Activated T-helper 1 cell treated with anti-CD3 and anti-CD28 coated beads, Interleukin-12 subunit alpha, Interleukin-12 subunit beta, Interleukin-2, Interleukin-4 antibody, amounts not matched to agents 30 ng/mL and 10 ng/mL and 1 ng/mL, durations not matched to agents 14 hours and 24 hours and 36 hours (primary cell): ENCODE data around the gene CORIN. TPM values are rescaled to one million over a fixed set of nuclear protein-coding genes. Genes with fewer than 3 reads are reported as not detected.

ENCODE experiments used
- DNase-seq: peaks from one replicate; pipeline ENCODE4 v3.0.0; 2021; ENCODE audit warnings: low spot score
- H3K27ac Mint-ChIP-seq: one replicate; pipeline ENCODE4 v1.8.0; 2021; ENCODE audit warnings: mild to moderate bottlenecking, mixed read lengths
- H3K27me3 Mint-ChIP-seq: one replicate; pipeline ENCODE4 v1.8.0; 2022; ENCODE audit warnings: mild to moderate bottlenecking, moderate library complexity, mixed read lengths; ENCODE audit not compliant: insufficient read depth
- H3K36me3 Mint-ChIP-seq: one replicate; pipeline ENCODE4 v1.8.0; 2021; ENCODE audit warnings: low read depth, mixed read lengths
- H3K4me1 Mint-ChIP-seq: one replicate; pipeline ENCODE4 v1.8.0; 2021; ENCODE audit warnings: low read depth, mixed read lengths
- H3K4me3 Mint-ChIP-seq: one replicate; pipeline ENCODE4 v1.8.0; 2021; ENCODE audit warnings: mild to moderate bottlenecking, moderate library complexity, mixed read lengths
- H3K9me3 Mint-ChIP-seq: one replicate; pipeline ENCODE4 v1.8.0; 2021; ENCODE audit warnings: mixed read lengths
- intact Hi-C: fragments of 100-400 bp; cut with micrococcal nuclease; formaldehyde crosslinking; loops from one replicate; pipeline ENCODE4 v1.15.1; 2024
- total RNA-seq: library from RNA; stranded (reverse); gene quantifications from 2 replicates; pipeline ENCODE4 v1.2.3, GENCODE V29; 2022

The CORIN gene
- total RNA-seq, 1 donor from 2014 or later, result not detected

DNA sequence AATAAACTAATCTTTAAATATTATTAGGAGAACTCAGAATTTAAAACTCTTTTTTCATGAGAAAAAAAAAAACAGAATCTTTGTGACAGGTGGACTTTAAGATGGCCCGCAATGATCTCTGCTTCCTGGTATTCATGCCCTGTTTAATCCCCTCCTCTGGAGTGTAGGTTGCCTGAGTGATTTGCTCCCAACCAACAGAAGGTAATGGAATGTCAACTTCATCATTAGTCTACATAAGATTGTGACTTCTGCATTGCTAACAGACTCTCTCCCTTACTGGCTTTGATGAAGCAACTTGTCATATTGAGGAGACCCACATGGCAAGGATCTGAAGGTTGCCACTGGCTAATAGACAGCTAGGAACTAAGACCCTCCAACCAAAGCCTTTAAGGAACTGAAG lies 88.8 kb downstream of the CORIN start:
- Mint-ChIP-seq H3K4me1 (no peaks in the 10 kb centered on the region), H3K27me3 (peaks cover 3% of the 10 kb centered on the region), H3K27ac (no peak overlapping the region), H3K4me3 (no peak overlapping the region), H3K9me3 (peaks cover 4% of the 10 kb centered on the region), H3K36me3 (no peaks in the 10 kb centered on the region)
- DNase-seq, result no peak
- intact Hi-C loops, result no loop called here

DNA sequence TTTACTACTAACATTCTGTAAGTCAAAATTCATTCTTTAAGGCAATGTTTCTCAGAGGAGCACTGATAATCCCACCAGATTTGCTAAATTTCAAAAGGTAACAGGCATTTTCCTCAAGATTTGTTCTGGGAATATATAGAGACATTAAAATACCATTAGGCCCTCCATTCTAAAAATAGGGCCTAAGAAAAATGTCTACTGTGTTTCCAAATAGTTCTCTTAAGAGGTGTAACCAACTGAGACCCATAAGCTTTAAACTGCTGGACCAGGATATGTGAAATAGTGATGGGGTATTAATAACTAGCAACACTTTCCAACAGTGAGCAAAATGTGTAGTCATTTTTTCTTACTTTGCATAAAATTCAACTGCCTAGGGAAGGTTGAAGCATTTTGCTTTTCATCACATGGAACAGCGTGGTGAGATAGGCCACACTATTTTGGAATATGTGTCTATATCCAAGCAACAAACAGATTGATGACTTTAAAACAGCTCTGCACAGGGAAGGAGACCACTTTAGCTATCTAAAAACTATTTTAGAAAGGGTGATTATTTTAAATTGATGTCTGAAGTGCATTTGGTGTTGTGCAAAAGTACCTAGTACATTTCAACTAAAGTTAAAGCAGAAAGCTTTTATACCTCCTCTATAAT lies 89.9 kb downstream of the CORIN start:
- no peaks in the 10 kb centered on the region for H3K36me3 Mint-ChIP-seq
- H3K27me3 Mint-ChIP-seq, result peaks cover 5% of the 10 kb centered on the region
- no peaks in the 10 kb centered on the region for H3K4me1 Mint-ChIP-seq
- intact Hi-C loops, result no loop called here
- no peak for DNase-seq
- H3K27ac Mint-ChIP-seq, result no peak overlapping the region
- no peak overlapping the region for H3K4me3 Mint-ChIP-seq
- H3K9me3 Mint-ChIP-seq, result no peaks in the 10 kb centered on the region

DNA sequence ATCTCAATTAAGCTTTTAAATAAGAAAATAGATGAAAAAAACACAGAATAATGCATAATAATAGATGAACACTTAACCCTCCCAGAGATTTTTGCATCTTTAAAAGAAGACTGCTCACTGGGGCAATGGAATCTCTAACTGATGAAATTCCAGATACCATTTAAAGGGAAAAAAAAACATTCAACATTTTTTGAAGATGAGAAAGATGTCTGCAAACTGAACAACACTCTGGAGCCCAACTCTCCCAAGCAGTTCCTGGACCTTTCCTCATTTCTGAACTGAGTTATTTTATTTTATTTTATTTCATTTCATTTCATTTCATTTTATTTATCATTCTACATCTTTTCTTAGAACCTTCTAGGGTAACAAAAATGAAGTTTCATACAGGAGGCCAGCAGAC lies 90.7 kb downstream of the CORIN start:
- no peak overlapping the region for H3K27ac Mint-ChIP-seq
- no peaks in the 10 kb centered on the region for H3K36me3 Mint-ChIP-seq
- DNase-seq, result no peak
- H3K27me3 Mint-ChIP-seq, result peaks cover 6% of the 10 kb centered on the region
- H3K4me1 Mint-ChIP-seq, result no peaks in the 10 kb centered on the region
- H3K9me3 Mint-ChIP-seq, result no peaks in the 10 kb centered on the region
- no peak overlapping the region for H3K4me3 Mint-ChIP-seq
- intact Hi-C loops, result no loop called here

DNA sequence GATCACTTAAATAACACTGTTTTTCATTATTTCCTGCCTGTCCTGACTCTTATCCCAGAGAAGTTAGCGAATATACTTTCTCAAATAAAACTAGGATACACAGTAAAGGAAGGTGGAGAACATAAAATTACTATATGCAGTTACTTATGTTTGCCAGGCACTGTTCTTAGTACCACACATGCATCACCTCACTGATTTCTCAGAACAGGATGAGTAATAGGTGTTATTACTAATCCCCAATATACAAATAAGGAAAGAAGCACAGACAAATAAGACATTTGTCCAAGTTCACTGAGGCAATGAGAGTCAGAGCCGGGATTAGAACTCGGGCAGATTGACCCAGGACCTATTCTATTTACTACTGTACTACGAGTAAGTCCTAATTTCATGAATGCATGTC lies 91.7 kb downstream of the CORIN start:
- no peak for DNase-seq
- no peaks in the 10 kb centered on the region for H3K36me3 Mint-ChIP-seq
- peaks cover 8% of the 10 kb centered on the region for H3K27me3 Mint-ChIP-seq
- no peaks in the 10 kb centered on the region for H3K9me3 Mint-ChIP-seq
- no peak overlapping the region for H3K4me3 Mint-ChIP-seq
- no peaks in the 10 kb centered on the region for H3K4me1 Mint-ChIP-seq
- intact Hi-C loops, result no loop called here
- no peak overlapping the region for H3K27ac Mint-ChIP-seq

DNA sequence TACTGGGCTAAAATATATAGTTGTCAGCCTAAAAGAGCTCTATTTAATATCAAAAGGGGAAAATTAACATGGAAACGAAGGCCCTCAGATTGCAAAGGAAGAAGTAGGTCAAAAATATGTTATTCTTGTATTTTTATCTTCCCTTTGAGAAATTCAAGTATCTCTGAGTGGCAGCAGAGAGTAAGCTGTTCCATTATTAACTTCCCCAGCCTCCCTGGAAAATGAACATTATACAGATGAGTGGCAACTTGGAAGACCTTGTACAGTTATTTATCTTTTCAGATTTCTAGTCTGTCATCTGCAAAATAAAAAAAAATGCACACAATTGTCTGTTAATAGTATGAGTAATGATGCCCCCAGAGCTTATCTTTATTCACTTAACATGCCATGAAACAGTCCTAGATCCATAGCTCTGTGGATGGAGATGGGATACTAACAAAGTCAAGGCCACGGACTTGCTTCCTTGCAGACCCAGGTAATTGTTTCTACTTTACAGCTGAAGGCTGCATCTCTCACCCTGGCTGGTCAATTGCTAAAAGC lies 93.0 kb downstream of the CORIN start:
- Mint-ChIP-seq H3K36me3 (no peaks in the 10 kb centered on the region), H3K4me3 (no peak overlapping the region), H3K4me1 (no peaks in the 10 kb centered on the region), H3K9me3 (no peaks in the 10 kb centered on the region), H3K27ac (no peak overlapping the region), H3K27me3 (peaks cover 8% of the 10 kb centered on the region)
- DNase-seq, result no peak
- intact Hi-C loops, result no loop called here

DNA sequence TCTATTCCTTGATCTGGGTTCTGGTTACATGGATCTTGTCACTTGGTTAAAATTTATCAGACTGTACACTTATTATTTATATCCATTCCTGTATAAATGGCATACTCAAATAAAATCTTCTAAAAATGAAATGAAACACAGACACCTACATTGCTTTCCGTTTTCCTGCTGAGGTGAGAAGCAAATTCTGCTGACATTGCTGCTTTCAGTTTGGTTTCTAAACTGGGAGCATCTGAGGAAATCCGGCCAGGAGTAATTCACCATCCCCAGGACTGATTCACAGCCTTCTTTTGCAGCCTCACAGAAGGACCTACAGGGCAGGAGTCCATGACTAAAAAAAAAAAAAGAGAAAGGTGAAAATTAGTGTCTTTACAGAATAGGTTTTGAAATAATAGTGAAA lies 93.6 kb downstream of the CORIN start:
- Mint-ChIP-seq H3K4me1 (no peaks in the 10 kb centered on the region), H3K36me3 (no peaks in the 10 kb centered on the region), H3K9me3 (no peaks in the 10 kb centered on the region), H3K27me3 (peaks cover 8% of the 10 kb centered on the region), H3K27ac (no peak overlapping the region), H3K4me3 (no peak overlapping the region)
- intact Hi-C loops, result no loop called here
- DNase-seq, result no peak

DNA sequence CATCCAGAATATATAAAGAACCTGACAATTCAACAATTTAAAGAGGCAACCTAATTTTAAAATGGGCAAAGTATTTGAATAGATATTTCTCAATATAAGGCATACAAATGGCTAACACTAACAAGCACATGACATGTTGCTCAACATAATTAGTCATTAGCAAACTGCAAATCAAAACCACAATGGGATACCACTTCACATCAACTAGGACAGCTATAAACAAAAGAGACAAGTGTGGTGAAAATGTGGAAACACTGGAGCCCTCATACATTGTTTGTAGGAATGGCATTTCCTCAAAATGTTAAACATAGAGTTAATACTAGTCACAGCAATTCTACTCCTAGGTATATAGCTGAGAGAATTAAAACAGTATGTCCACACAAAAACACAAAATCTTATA lies 96.7 kb downstream of the CORIN start:
- intact Hi-C loops, result no loop called here
- no peaks in the 10 kb centered on the region for H3K9me3 Mint-ChIP-seq
- peaks cover 10% of the 10 kb centered on the region for H3K27me3 Mint-ChIP-seq
- no peak overlapping the region for H3K27ac Mint-ChIP-seq
- no peak for DNase-seq
- H3K4me1 Mint-ChIP-seq, result no peaks in the 10 kb centered on the region
- H3K36me3 Mint-ChIP-seq, result no peaks in the 10 kb centered on the region
- H3K4me3 Mint-ChIP-seq, result no peak overlapping the region

DNA sequence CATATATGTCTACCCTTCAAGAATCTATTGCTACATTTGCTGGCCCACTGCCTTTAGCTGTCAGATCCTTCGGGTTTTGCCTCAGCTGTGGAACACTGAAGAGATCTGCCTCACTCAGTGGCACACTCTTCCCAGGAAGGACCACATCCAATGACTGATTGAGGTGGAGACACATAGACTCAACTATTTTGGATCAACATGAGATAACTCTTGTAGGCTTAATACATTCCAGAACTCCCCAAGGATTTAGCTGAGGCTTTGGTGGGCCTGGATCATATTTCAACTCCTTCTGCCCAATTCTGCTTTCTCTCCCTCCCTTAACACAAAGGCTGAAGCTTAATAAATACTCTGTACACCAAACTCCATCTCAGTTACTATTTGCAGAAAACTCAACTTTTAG lies 100.5 kb downstream of the CORIN start:
- no peaks in the 10 kb centered on the region for H3K9me3 Mint-ChIP-seq
- intact Hi-C loops, result no loop called here
- no peak for DNase-seq
- no peak overlapping the region for H3K27ac Mint-ChIP-seq
- peaks cover 4% of the 10 kb centered on the region for H3K27me3 Mint-ChIP-seq
- H3K4me3 Mint-ChIP-seq, result no peak overlapping the region
- no peaks in the 10 kb centered on the region for H3K36me3 Mint-ChIP-seq
- H3K4me1 Mint-ChIP-seq, result no peaks in the 10 kb centered on the region

DNA sequence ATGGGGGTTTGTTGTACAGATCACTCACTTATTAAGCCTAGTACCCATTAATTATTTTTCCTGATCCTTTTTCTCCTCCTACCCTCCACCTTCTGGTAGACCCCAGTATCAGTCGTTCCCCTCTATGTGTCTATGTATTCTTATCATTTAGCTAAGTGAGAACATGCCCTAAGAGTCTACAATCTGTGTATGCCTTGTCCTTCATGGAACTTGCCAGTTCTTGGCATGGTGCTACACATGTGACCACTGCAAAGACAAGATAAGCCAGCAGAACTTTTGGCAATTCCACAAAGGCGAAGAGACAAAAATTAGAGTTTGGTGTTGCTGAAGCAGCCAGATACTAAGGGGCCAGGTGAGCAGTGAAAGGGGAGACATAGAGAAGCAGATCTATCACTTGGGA lies 101.3 kb downstream of the CORIN start:
- Mint-ChIP-seq H3K36me3 (no peaks in the 10 kb centered on the region), H3K27ac (no peak overlapping the region), H3K4me3 (no peak overlapping the region), H3K27me3 (peaks cover 3% of the 10 kb centered on the region), H3K4me1 (no peaks in the 10 kb centered on the region), H3K9me3 (no peaks in the 10 kb centered on the region)
- intact Hi-C loops, result no loop called here
- no peak for DNase-seq

DNA sequence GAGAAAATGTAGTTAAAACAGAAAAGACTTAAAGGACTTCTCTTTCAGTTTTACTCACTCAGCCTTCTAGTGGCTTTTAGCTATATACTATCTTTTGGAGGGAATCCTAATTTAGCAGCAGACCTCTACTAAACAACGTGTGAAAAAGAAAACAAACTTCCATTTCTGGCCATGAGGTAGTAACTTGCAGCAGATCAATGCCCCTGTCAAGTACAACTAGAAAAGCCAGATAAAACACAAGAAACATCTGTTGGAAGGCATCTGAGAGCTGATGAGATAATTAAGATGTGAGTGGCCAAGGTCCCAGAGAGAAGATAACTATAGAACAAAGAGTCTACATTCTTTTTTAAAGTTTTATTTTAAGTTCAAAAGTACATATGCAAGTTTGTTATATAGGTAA lies 101.7 kb downstream of the CORIN start:
- Mint-ChIP-seq H3K36me3 (no peaks in the 10 kb centered on the region), H3K4me1 (no peaks in the 10 kb centered on the region), H3K4me3 (no peak overlapping the region), H3K9me3 (no peaks in the 10 kb centered on the region), H3K27ac (no peak overlapping the region), H3K27me3 (peaks cover 3% of the 10 kb centered on the region)
- intact Hi-C loops, result no loop called here
- no peak for DNase-seq

DNA sequence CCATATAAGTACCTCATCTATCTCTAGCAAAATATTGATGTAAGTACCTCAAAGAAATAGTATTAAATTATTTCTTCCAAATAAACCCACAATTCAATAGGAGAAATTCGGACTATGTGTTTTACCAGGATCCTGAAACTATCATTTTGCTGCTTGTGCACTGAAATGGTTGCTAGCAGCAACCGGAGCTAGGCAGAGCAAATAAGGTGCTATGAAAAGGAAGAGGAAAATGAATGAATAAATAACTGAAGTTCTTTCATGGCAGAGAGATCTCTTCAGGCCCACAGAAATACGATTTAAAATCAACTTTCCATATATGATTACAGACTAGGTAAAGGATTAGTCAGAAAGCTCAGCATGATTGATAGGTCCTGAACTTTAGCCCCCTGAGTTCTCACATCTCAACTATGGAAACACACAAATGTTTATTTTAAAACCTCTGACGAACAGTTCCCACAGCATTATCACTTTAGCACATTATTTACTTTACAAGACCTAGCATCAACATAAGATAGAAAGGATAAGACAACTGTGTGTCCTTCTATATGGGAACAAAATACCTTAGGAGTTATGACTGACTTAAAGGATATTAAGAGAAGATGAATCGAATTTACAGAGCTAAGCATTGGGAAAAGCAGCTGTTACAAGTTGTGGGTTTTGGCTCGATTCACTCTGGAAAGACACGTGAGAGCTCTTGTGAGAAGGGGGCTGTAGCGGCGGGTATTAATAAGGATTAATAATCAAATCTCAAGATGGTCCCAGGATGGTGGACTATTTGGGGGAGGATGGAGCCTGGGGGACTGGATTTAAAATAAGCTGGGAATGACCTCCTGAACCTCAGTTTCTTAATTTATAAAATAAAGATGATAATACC lies 104.3 kb downstream of the CORIN start:
- no peak overlapping the region for H3K4me3 Mint-ChIP-seq
- no peaks in the 10 kb centered on the region for H3K36me3 Mint-ChIP-seq
- peaks cover 4% of the 10 kb centered on the region for H3K27me3 Mint-ChIP-seq
- no peaks in the 10 kb centered on the region for H3K9me3 Mint-ChIP-seq
- no peak overlapping the region for H3K27ac Mint-ChIP-seq
- no peak for DNase-seq
- intact Hi-C loops, result no loop called here
- no peaks in the 10 kb centered on the region for H3K4me1 Mint-ChIP-seq

DNA sequence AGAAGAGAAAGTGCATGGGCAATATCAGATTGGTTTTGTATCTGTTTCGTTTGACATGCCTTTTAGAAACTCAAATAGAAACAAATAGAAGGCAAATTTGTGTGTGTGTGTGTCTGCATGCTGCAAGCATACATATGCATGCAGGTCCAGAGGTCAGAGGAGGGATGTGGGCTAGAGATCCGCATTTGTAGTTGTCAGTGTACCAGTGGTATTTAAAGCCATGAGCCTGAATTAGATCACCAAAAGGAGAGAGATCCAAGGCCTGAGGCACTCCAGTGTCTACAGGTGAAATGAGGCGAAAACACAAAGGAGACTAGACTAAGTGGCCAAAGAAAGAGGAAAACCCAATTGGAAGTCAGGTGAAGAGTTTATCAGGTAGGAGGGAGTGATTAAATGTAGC lies 106.7 kb downstream of the CORIN start:
- Mint-ChIP-seq H3K4me1 (no peaks in the 10 kb centered on the region), H3K27ac (no peak overlapping the region), H3K36me3 (no peaks in the 10 kb centered on the region), H3K4me3 (no peak overlapping the region), H3K27me3 (peaks cover 1% of the 10 kb centered on the region), H3K9me3 (no peaks in the 10 kb centered on the region)
- DNase-seq, result no peak
- intact Hi-C loops, result no loop called here

DNA sequence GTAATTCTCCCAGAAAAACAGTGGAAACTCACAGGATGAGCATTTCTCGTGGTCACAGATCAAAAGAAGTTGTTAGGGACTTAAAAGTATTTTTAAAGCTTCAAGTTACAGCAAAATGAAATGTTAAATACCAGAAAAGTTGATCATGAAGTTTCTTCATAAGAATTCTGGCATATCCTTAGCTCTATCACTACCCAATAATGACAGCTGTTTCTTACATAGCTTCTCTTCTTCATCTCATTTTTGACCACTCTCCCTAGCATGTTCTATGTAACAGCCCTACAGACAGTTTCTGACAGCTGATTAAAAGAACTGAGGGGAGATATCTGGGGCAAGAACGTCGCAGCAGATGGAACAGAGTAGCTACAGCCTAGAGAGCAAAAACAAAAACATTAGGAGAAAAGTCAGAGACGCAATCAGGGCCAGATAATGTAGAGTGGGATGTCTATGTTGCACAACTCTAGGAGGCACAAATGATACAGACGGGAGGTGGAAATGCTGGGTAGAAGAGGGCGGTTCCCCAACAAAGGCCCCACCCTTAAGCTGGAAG lies 108.7 kb downstream of the CORIN start:
- intact Hi-C loops, result no loop called here
- H3K4me1 Mint-ChIP-seq, result no peaks in the 10 kb centered on the region

More for the DNA sequence above, 108.7 kb downstream of the CORIN start:
- DNase-seq, result no peak
- no peak overlapping the region for H3K4me3 Mint-ChIP-seq
- H3K9me3 Mint-ChIP-seq, result no peaks in the 10 kb centered on the region
- peaks cover 1% of the 10 kb centered on the region for H3K27me3 Mint-ChIP-seq
- no peaks in the 10 kb centered on the region for H3K36me3 Mint-ChIP-seq
- no peak overlapping the region for H3K27ac Mint-ChIP-seq
